Adrenal gland (tissue), 5 donors: ENCODE measurements around the gene SIGLEC10.

ENCODE experiments used
- CTCF ChIP-seq, 6 experiments: fragments of 450-650 bp in 4 of 6; fragments of 200-600 bp in 2 of 6; sonication (generic) in 1 of 6; IDR thresholded peaks; 1 replicate in 5 of 6; 2 replicates in 1 of 6; pipeline versions ENCODE4 v1.5.1 to v1.8.0; 2016 to 2021; ENCODE audit warnings: antibody characterized with exemption in 6 of 6, mild to moderate bottlenecking in 2 of 6, moderate library complexity in 1 of 6
- POLR2A ChIP-seq, 2 donors: fragments of 450-650 bp; IDR thresholded peaks; one replicate each; pipeline ENCODE4 v1.6.1; 2017; ENCODE audit warnings: antibody characterized with exemption in 2 of 2, mild to moderate bottlenecking in 2 of 2, moderate library complexity in 1 of 2
- donor health status: DM: no; HTN: no; CAD: no.

GRCh38 chr19:51460164-51460992 lies 42.9 kb upstream of the SIGLEC10 start:
- TF ChIP-seq CTCF (IDR thresholded peaks at IDR 0.05) (no peak), POLR2A (IDR thresholded peaks at IDR 0.05) (no peak)
